T-helper 17 cell (primary cell): ENCODE results near the gene NPR2. TPM values are rescaled to one million over a fixed set of nuclear protein-coding genes. Genes with fewer than 3 reads are reported as not detected.

Experiments
- ATAC-seq: fragments of 150-1000 bp; cut with Tn5 transposase; 2 replicates; pipeline ENCODE4 v1.10.0; 2021; ENCODE audit warnings: mild to moderate bottlenecking, moderate library complexity
- DNase-seq, 3 donors: peaks; one replicate each; pipeline versions ENCODE4 v3.0.0 to v3.0.0-alpha.2; 2020 to 2021
- H3K9me3 ChIP-seq: one replicate; pipeline ENCODE4 v1.7.0; 2013; ENCODE audit warnings: low read length, mild to moderate bottlenecking; ENCODE audit not compliant: control insufficient read depth, poor library complexity, severe bottlenecking
- H3K27ac Mint-ChIP-seq: one replicate; pipeline ENCODE4 v1.8.0; 2022; ENCODE audit warnings: mild to moderate bottlenecking, moderate library complexity, mixed read lengths
- H3K27me3 Mint-ChIP-seq: one replicate; pipeline ENCODE4 v1.8.0; 2022; ENCODE audit warnings: mixed read lengths
- H3K36me3 Mint-ChIP-seq: one replicate; pipeline ENCODE4 v1.8.0; 2022; ENCODE audit warnings: low read depth, mixed read lengths
- H3K4me1 Mint-ChIP-seq: one replicate; pipeline ENCODE4 v1.8.0; 2022; ENCODE audit warnings: mild to moderate bottlenecking, mixed read lengths
- H3K4me3 Mint-ChIP-seq: one replicate; pipeline ENCODE4 v1.8.0; 2022; ENCODE audit warnings: mild to moderate bottlenecking, moderate library complexity, mixed read lengths
- total RNA-seq, 4 donors: library from RNA in 2 of 4; stranded (reverse) in 2 of 4; gene quantifications; one replicate each; pipeline ENCODE4 v1.2.3 and lab custom pipeline; 2022 to 2026

Gene NPR2
- total RNA-seq, 2 donors from 2014 or later = 3.8 to 4.0 TPM

- no peak for ATAC-seq
- no peaks in the 10 kb centered on the region for H3K9me3 ChIP-seq
- no peak overlapping the region for H3K4me3 Mint-ChIP-seq
- no peak for DNase-seq
- peak overlapping the region; percentile 92 for H3K27ac Mint-ChIP-seq
- no peaks in the 10 kb centered on the region for H3K27me3 Mint-ChIP-seq
- peaks cover 37% of the 10 kb centered on the region for H3K4me1 Mint-ChIP-seq
- H3K36me3 Mint-ChIP-seq = peaks cover 10% of the 10 kb centered on the region
Measured at GRCh38 chr9:35755071-35755470, 36.3 kb upstream of the NPR2 start.

DNA sequence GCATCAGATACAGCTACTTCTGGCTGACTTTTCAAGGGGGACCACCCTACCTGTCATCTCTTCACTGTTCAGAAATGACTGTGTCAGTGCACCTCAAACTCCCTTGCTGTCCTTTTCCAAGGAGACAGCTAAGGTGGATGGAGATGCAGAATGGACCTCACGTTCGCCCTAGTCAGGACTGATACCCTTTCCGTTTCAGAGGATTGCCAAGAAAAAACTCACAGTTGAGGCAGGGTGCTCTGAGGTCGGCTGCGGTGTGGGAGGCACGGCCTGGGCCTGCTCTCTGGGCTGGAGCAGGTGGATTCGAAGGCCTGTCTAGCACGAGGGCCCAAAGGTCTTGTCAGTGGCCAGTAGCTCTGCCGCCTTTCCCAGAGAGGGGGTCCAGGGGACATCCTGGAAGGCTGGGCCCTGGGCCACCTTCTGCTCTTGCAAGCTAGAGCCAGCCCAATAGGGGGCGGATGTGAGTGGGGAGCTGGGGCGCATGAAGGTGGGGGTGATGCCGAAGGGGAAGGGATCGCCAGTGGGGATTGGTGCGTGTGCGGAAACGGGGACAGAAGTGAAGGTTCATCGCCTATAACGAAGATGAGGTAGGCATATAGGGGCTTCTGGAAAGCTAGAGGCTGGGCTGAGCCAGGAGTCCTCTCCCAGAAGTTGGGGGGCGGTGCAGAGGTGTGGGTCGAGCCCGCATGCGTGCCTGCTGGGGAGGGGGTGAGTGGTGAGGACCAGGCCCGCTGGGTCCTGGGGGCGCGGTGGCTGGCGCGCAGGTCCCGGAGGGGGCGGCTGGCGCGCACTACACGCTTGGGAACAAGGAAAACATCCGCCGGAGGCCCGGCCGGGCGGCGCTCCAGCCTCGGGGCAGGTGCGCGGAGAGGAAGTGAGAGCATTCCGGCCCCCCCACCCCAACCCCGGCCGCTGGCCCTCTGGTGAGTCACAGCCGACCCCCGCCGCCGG lies 34.8 kb upstream of the NPR2 start:
- Mint-ChIP-seq H3K4me1 (peaks cover 37% of the 10 kb centered on the region), H3K27ac (peak overlapping the region; percentile 92), H3K36me3 (peaks cover 10% of the 10 kb centered on the region), H3K27me3 (no peaks in the 10 kb centered on the region), H3K4me3 (peak overlapping the region; percentile 99)
- peak; percentile 55 to 67 (median 57) for DNase-seq
- peak; percentile 94 for ATAC-seq
- no peaks in the 10 kb centered on the region for H3K9me3 ChIP-seq

DNA sequence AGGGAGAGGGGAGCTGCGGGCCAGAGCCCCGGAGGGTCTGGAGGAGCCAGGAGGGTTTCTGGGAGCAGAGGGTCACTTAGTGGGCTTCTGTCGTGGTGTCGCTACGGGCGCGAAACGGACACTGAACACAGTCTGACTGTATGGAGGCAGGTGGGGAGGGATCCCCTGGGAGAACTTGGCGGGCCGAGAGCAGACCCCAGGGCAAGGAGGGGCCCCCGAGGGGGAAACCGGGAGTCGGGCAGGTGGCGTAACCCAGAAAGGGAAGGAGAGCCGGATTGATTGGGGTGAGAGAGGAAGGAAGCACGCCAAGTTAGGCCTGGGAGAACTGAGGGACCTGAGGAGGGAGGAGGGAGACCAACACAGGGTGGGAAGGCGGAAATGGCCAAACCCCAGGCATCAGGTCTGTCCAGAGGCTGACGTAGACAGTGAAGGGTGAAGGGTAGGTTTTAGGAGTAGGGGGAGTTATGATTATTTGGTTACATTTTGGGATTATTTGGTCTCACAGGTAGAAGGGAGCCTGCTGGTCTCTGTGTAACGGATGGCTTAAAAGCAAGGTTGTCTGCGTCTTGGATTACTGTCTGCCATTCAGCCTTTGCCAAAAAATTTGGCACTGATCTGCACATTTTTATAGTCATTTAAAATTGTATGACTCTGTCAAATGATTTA lies 34.0 kb upstream of the NPR2 start:
- no peaks in the 10 kb centered on the region for H3K9me3 ChIP-seq
- H3K4me3 Mint-ChIP-seq = peak overlapping the region; percentile 99
- H3K27ac Mint-ChIP-seq = peak overlapping the region; percentile 92
- no peaks in the 10 kb centered on the region for H3K27me3 Mint-ChIP-seq
- DNase-seq (no peak), ATAC-seq (peak; percentile 22)
- H3K36me3 Mint-ChIP-seq = peaks cover 7% of the 10 kb centered on the region
- H3K4me1 Mint-ChIP-seq = peaks cover 35% of the 10 kb centered on the region

DNA sequence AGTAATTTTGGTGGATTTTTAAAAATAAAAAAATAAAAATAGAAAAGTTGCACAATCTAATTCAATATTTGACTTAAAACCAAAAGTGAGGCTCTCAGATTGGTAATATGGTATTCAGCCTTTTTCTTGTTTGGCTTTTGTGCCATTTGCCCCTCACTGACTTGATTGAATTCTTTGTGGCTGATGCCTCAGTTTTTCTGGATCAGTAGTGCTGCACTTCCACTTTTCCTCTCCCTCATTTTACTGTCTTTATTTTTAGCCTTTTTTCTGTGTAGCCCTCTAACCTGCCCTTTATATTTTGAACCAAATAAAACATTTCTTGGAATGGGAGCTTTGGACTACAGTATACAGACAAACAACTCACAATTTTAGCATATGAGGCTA lies 33.5 kb upstream of the NPR2 start:
- ATAC-seq (no peak), DNase-seq (no peak)
- H3K4me3 Mint-ChIP-seq = peak overlapping the region; percentile 99
- H3K27me3 Mint-ChIP-seq = no peaks in the 10 kb centered on the region
- peak overlapping the region; percentile 92 for H3K27ac Mint-ChIP-seq
- peaks cover 32% of the 10 kb centered on the region for H3K4me1 Mint-ChIP-seq
- H3K9me3 ChIP-seq = no peaks in the 10 kb centered on the region
- H3K36me3 Mint-ChIP-seq = peaks cover 5% of the 10 kb centered on the region

DNA sequence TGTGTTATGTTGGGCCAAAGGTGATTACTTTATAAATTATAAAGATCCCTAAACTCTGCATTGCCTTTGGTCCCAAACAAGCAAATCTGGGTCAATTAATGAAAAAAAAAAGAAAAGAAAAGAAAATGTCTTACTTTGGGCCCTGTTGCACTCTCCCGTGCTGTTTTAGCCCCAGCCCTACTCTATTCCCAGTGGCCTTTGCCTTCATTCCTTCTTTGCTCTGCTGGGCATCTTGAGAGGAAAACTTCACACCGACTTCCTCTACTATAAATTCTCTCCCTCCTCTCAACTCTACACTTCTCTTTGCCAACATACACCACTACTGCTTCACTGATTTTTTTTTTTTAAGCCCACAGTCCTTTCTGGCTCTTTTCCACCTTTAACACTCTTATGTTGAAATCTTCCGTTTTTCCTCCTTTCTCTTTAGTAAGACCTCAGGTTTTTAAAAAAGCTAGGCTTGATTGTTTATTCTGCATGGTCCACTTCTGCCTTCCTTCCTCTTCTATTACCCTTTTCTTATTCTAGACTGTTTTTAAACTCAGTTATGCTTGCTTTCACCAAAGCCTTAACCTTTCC lies 32.8 kb upstream of the NPR2 start:
- Mint-ChIP-seq H3K27ac (peak overlapping the region; percentile 92), H3K4me3 (peak overlapping the region; percentile 77), H3K27me3 (no peaks in the 10 kb centered on the region), H3K36me3 (peaks cover 2% of the 10 kb centered on the region), H3K4me1 (peaks cover 31% of the 10 kb centered on the region)
- no peaks in the 10 kb centered on the region for H3K9me3 ChIP-seq
- DNase-seq (no peak), ATAC-seq (no peak)

GRCh38 chr9:35759795-35760194 lies 31.6 kb upstream of the NPR2 start:
- no peaks in the 10 kb centered on the region for H3K27me3 Mint-ChIP-seq
- no peak for ATAC-seq
- peaks cover 31% of the 10 kb centered on the region for H3K4me1 Mint-ChIP-seq
- peaks cover 2% of the 10 kb centered on the region for H3K36me3 Mint-ChIP-seq
- no peaks in the 10 kb centered on the region for H3K9me3 ChIP-seq
- DNase-seq = no peak
- no peak overlapping the region for H3K27ac Mint-ChIP-seq
- H3K4me3 Mint-ChIP-seq = peak overlapping the region; percentile 47

- ATAC-seq (no peak), DNase-seq (no peak)
- H3K4me1 Mint-ChIP-seq = peaks cover 31% of the 10 kb centered on the region
- peaks cover 2% of the 10 kb centered on the region for H3K36me3 Mint-ChIP-seq
- H3K27me3 Mint-ChIP-seq = no peaks in the 10 kb centered on the region
- H3K9me3 ChIP-seq = no peaks in the 10 kb centered on the region
- no peak overlapping the region for H3K27ac Mint-ChIP-seq
- H3K4me3 Mint-ChIP-seq = no peak overlapping the region
Measured at GRCh38 chr9:35760651-35761050, 30.7 kb upstream of the NPR2 start.

- H3K4me3 Mint-ChIP-seq = peak overlapping the region; percentile 31
- no peaks in the 10 kb centered on the region for H3K9me3 ChIP-seq
- DNase-seq (no peak), ATAC-seq (no peak)
- no peaks in the 10 kb centered on the region for H3K36me3 Mint-ChIP-seq
- H3K4me1 Mint-ChIP-seq = peaks cover 18% of the 10 kb centered on the region
- H3K27me3 Mint-ChIP-seq = no peaks in the 10 kb centered on the region
- H3K27ac Mint-ChIP-seq = peak overlapping the region; percentile 66
Measured at GRCh38 chr9:35763181-35763580, 28.2 kb upstream of the NPR2 start.

DNA sequence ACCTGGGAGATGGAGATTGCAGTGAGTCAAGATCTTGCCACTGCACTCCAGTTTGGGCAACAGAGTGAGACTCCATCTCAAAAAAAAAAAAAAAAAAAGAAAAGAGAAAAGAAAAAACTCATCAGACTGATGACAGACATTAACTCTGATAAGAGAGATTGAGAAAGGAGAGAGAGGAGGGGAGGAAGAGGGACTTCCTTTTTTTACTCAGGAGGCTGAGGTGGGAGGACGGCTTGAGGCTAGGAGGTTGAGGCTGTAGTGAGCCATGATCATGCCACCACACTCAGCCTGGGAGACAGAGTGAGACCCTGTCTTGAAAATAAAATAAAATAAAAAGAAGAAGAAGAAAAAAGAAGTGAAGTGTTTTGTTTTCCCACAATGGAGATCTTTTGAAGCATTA lies 27.6 kb upstream of the NPR2 start:
- no peak for DNase-seq
- Mint-ChIP-seq H3K27me3 (no peaks in the 10 kb centered on the region), H3K4me1 (peaks cover 15% of the 10 kb centered on the region), H3K4me3 (no peak overlapping the region), H3K36me3 (no peaks in the 10 kb centered on the region), H3K27ac (peak overlapping the region; percentile 66)
- H3K9me3 ChIP-seq = no peaks in the 10 kb centered on the region
- ATAC-seq = no peak

DNA sequence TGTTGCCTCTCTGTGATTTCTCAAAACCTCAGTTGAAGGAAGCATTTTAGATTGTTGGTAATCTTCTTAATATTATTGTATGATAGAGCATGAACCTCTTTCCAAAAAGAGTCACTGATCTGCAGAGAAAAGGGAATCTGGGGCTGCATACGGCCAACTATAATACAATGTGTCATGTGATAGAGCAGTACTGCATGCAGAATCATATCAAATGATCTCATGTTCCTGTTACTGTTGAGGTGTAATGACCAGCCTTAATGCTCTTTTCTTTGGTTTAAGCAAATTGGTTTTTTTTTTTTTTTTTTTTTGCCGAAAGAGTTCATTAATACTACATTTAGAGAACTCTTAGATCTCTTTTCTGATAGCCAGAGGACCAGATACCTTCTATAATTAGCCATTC lies 24.4 kb upstream of the NPR2 start:
- DNase-seq (no peak), ATAC-seq (no peak)
- H3K4me3 Mint-ChIP-seq = no peak overlapping the region
- H3K27me3 Mint-ChIP-seq = no peaks in the 10 kb centered on the region
- H3K9me3 ChIP-seq = no peaks in the 10 kb centered on the region
- peaks cover 9% of the 10 kb centered on the region for H3K4me1 Mint-ChIP-seq
- H3K27ac Mint-ChIP-seq = no peak overlapping the region
- no peaks in the 10 kb centered on the region for H3K36me3 Mint-ChIP-seq

DNA sequence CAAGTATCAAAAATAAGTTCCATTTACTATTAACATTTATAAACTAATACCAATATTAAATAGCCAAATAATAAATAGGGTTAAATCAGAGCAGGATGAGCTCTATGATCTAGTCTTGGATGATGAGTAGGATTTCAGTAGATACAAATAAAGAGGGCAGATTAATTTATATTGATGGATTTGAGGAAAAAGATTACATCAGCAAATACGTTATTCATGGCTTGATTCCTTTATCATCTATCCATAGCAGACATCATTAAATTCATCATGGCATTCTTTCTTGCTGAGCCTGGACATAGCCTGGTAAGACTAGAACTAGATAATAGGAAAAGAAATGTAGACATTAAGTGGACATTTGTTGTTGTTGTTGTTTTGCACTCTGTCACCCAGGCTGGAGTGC lies 23.9 kb upstream of the NPR2 start:
- Mint-ChIP-seq H3K4me3 (no peak overlapping the region), H3K27ac (no peak overlapping the region), H3K36me3 (no peaks in the 10 kb centered on the region), H3K27me3 (no peaks in the 10 kb centered on the region), H3K4me1 (peaks cover 7% of the 10 kb centered on the region)
- no peak for ATAC-seq
- no peaks in the 10 kb centered on the region for H3K9me3 ChIP-seq
- DNase-seq = no peak

- H3K9me3 ChIP-seq = no peaks in the 10 kb centered on the region
- DNase-seq (no peak), ATAC-seq (no peak)
- H3K4me1 Mint-ChIP-seq = peaks cover 5% of the 10 kb centered on the region
- no peak overlapping the region for H3K4me3 Mint-ChIP-seq
- no peaks in the 10 kb centered on the region for H3K27me3 Mint-ChIP-seq
- H3K27ac Mint-ChIP-seq = no peak overlapping the region
- no peaks in the 10 kb centered on the region for H3K36me3 Mint-ChIP-seq
Measured at GRCh38 chr9:35769763-35770162, 21.6 kb upstream of the NPR2 start.

DNA sequence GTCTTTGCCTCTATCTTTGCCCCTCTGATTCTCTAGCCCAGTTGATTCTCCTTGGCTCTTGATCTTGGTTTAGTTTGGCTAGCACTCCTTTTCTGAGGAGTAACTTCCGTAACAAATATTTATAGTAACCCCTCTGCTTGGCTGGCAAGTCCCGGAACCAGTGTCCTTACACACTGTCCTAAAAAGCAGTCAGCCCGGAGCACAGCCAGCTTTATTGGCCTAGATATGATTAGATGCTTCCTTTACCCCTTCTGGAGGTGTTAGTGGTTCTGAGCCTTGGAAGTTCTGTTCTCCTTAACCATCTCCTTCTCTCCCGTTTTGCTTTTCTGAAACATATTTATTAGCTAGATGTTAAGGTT lies 20.3 kb upstream of the NPR2 start:
- no peaks in the 10 kb centered on the region for H3K9me3 ChIP-seq
- Mint-ChIP-seq H3K27ac (no peak overlapping the region), H3K4me3 (no peak overlapping the region), H3K36me3 (no peaks in the 10 kb centered on the region), H3K27me3 (no peaks in the 10 kb centered on the region), H3K4me1 (peaks cover 5% of the 10 kb centered on the region)
- ATAC-seq (no peak), DNase-seq (no peak)
